CD14-positive monocyte (primary cell): ENCODE measurements around the gene CPN1. TPM values are rescaled to one million over a fixed set of nuclear protein-coding genes. Genes with fewer than 3 reads are reported as not detected.

Experiments
- DNase-seq, 3 donors: peaks; one replicate each; pipeline ENCODE4 v3.0.0-alpha.2; 2011 to 2022
- H2AFZ ChIP-seq: 2 replicates; pipeline ENCODE4 v1.6.0; 2012; ENCODE audit warnings: mild to moderate bottlenecking, low read depth, low read length, inconsistent platforms; ENCODE audit not compliant: insufficient read depth, poor library complexity, severe bottlenecking
- H3K27ac ChIP-seq, 2 donors: 1 replicate in 1 of 2; 2 replicates in 1 of 2; pipeline ENCODE4 v1.5.1; 2012 to 2013; ENCODE audit warnings: low read length in 2 of 2, control low read depth in 1 of 2, inconsistent platforms in 1 of 2, low read depth in 1 of 2, mild to moderate bottlenecking in 1 of 2
- H3K27me3 ChIP-seq, 2 donors: one replicate each; pipeline versions ENCODE4 v1.6.0 to v1.6.1; 2011 to 2013; ENCODE audit warnings: low read length in 2 of 2; ENCODE audit not compliant: control insufficient read depth in 2 of 2, insufficient read depth in 2 of 2
- H3K36me3 ChIP-seq, 2 donors: replicated peaks in 1 of 2; 1 replicate in 1 of 2; 2 replicates in 1 of 2; pipeline versions ENCODE4 v1.5.1 to v1.6.1; 2012 to 2013; ENCODE audit warnings: low read length in 2 of 2, control low read depth in 1 of 2, inconsistent platforms in 1 of 2, mild to moderate bottlenecking in 1 of 2; ENCODE audit not compliant: insufficient read depth in 2 of 2, control insufficient read depth in 1 of 2
- H3K4me1 ChIP-seq, 2 donors: 1 replicate in 1 of 2; 2 replicates in 1 of 2; pipeline versions ENCODE4 v1.5.1 to v1.6.1; 2012 to 2013; ENCODE audit warnings: low read length in 2 of 2, control low read depth in 1 of 2, inconsistent platforms in 1 of 2, mild to moderate bottlenecking in 1 of 2, moderate library complexity in 1 of 2; ENCODE audit not compliant: insufficient read depth in 2 of 2, control insufficient read depth in 1 of 2
- H3K4me2 ChIP-seq: replicated peaks from 2 replicates; pipeline ENCODE3; 2012; ENCODE audit warnings: low read length, moderate library complexity, mild to moderate bottlenecking; ENCODE audit not compliant: poor library complexity, severe bottlenecking; ENCODE audit errors: extremely low read depth
- H3K4me3 ChIP-seq, 3 experiments: fragments of 200-600 bp in 1 of 3; sonication (generic) in 1 of 3; replicated peaks in 1 of 3; 1 replicate in 2 of 3; 2 replicates in 1 of 3; pipeline ENCODE4 v1.5.1; 2011 to 2013; ENCODE audit warnings: low read length in 3 of 3, mild to moderate bottlenecking in 3 of 3, control low read depth in 2 of 3, low read depth in 2 of 3, inconsistent platforms in 1 of 3, moderate library complexity in 1 of 3
- H3K79me2 ChIP-seq: 2 replicates; pipeline ENCODE4 v1.6.0; 2012; ENCODE audit warnings: mild to moderate bottlenecking, control low read depth, inconsistent platforms, low read length, moderate library complexity; ENCODE audit not compliant: insufficient read depth
- H3K9ac ChIP-seq: 2 replicates; pipeline ENCODE4 v1.6.0; 2017; ENCODE audit warnings: low read length, mild to moderate bottlenecking; ENCODE audit not compliant: insufficient read depth, poor library complexity, severe bottlenecking
- H3K9me3 ChIP-seq, 2 donors: replicated peaks in 1 of 2; 1 replicate in 1 of 2; 2 replicates in 1 of 2; pipeline versions ENCODE4 v1.5.1 to v1.6.1; 2012 to 2013; ENCODE audit warnings: low read length in 2 of 2, control low read depth in 1 of 2; ENCODE audit not compliant: control insufficient read depth in 1 of 2, insufficient read depth in 1 of 2
- H4K20me1 ChIP-seq: 2 replicates; pipeline ENCODE4 v1.6.0; 2012; ENCODE audit warnings: mild to moderate bottlenecking, low read length, control low read depth, moderate library complexity; ENCODE audit not compliant: insufficient read depth
- H3K27ac Mint-ChIP-seq, 7 donors: one replicate each; pipeline ENCODE4 v1.8.0; 2020; ENCODE audit warnings: mild to moderate bottlenecking in 7 of 7, mixed read lengths in 7 of 7, moderate library complexity in 6 of 7, inconsistent platforms in 2 of 7
- H3K27me3 Mint-ChIP-seq, 3 donors: one replicate each; pipeline ENCODE4 v1.8.0; 2021 to 2022; ENCODE audit warnings: low read depth in 3 of 3, mild to moderate bottlenecking in 3 of 3, mixed read lengths in 3 of 3, moderate library complexity in 3 of 3, inconsistent platforms in 1 of 3
- H3K36me3 Mint-ChIP-seq, 2 donors: one replicate each; pipeline ENCODE4 v1.8.0; 2020; ENCODE audit warnings: mixed read lengths in 2 of 2, inconsistent platforms in 1 of 2, mild to moderate bottlenecking in 1 of 2
- H3K4me1 Mint-ChIP-seq: one replicate; pipeline ENCODE4 v1.8.0; 2020; ENCODE audit warnings: mild to moderate bottlenecking, mixed read lengths
- H3K4me3 Mint-ChIP-seq, 2 donors: one replicate each; pipeline ENCODE4 v1.8.0; 2020; ENCODE audit warnings: mild to moderate bottlenecking in 2 of 2, mixed read lengths in 2 of 2, moderate library complexity in 1 of 2
- H3K9me3 Mint-ChIP-seq, 7 donors: one replicate each; pipeline ENCODE4 v1.8.0; 2020 to 2022; ENCODE audit warnings: mixed read lengths in 7 of 7, mild to moderate bottlenecking in 6 of 7, moderate library complexity in 6 of 7, inconsistent platforms in 2 of 7
- CTCF ChIP-seq: fragments of 200-600 bp; IDR thresholded peaks from one replicate; pipeline ENCODE4 v1.8.0; 2022; ENCODE audit warnings: antibody characterized with exemption, mild to moderate bottlenecking
- WGBS: methylation state at CpG from one replicate; pipeline ENCODE4 v1.1.5; 2013; ENCODE audit warnings: missing lambda C conversion rate; ENCODE audit not compliant: insufficient coverage; 5-methylcytosine and 5-hydroxymethylcytosine counted together
- intact Hi-C, 2 donors: fragments of 100-400 bp; cut with micrococcal nuclease; formaldehyde crosslinking; loops; one replicate each; pipeline versions ENCODE4 v1.15.0 to v1.15.1; 2023
- polyA plus RNA-seq, 3 donors: library from polyadenylated mRNA; depleted of rRNA in 1 of 3; unstranded in 2 of 3; stranded (reverse) in 1 of 3; fragments of 300-500 nt in 2 of 3; fragments of >200 nt in 1 of 3; fragmentation: Illumina TruSeq in 2 of 3; gene quantifications; 1 replicate in 2 of 3; 2 replicates in 1 of 3; pipeline ENCODE4 v1.2.3, GENCODE V29; 2012 to 2021

Gene CPN1
- polyA plus RNA-seq, 3 donors, result not detected

GRCh38 chr10:100007231-100008141, 74.2 kb downstream of the CPN1 start:
- H3K9me3 Mint-ChIP-seq, result peaks cover 0 to 4% (median 0%) of the 10 kb centered on the region in 7 donors
- no peak overlapping the region for H3K4me2 ChIP-seq
- peaks cover 26 to 41% of the 10 kb centered on the region in 2 donors for H3K4me1 ChIP-seq
- H4K20me1 ChIP-seq, result peaks cover 13% of the 10 kb centered on the region
- H3K79me2 ChIP-seq, result peaks cover 49% of the 10 kb centered on the region
- no CpG with 5 or more reads among the region's 10 CpGs for WGBS
- H2AFZ ChIP-seq, result no peak overlapping the region
- no peak overlapping the region for H3K9ac ChIP-seq
- no peak for TF ChIP-seq CTCF
- intact Hi-C loops, result loop anchor here in 1 of 2 donors (2.0 to 5.0 kb wide), 3 partner anchors 13 to 90 kb away; no protein-coding TSS in a partner anchor
- no peaks in the 10 kb centered on the region for H3K36me3 ChIP-seq
- H3K4me1 Mint-ChIP-seq, result peaks cover 45% of the 10 kb centered on the region
- peak overlapping the region in 1 of 2 donors; percentile 70 for H3K4me3 Mint-ChIP-seq
- peaks cover 8 to 19% (median 17%) of the 10 kb centered on the region in 3 donors for H3K27me3 Mint-ChIP-seq
- H3K27ac Mint-ChIP-seq, result peak overlapping the region in 6 of 7 donors; percentile 50 to 96 (median 92)
- peaks cover 4 to 10% of the 10 kb centered on the region in 2 donors for H3K36me3 Mint-ChIP-seq
- H3K9me3 ChIP-seq, result no peaks in the 10 kb centered on the region
- no peaks in the 10 kb centered on the region for H3K27me3 ChIP-seq
- DNase-seq, result no peak
- H3K27ac ChIP-seq, result no peak overlapping the region
- no peak overlapping the region for H3K4me3 ChIP-seq

GRCh38 chr10:100006243-100006886, 75.3 kb downstream of the CPN1 start:
- H3K4me1 Mint-ChIP-seq, result peaks cover 45% of the 10 kb centered on the region
- H3K4me1 ChIP-seq, result peaks cover 26 to 41% of the 10 kb centered on the region in 2 donors
- no peak overlapping the region for H3K4me3 Mint-ChIP-seq
- peak overlapping the region; percentile 20 for H3K4me2 ChIP-seq
- no peaks in the 10 kb centered on the region for H3K27me3 ChIP-seq
- H3K4me3 ChIP-seq, result peak overlapping the region in 1 of 3 experiments; percentile 16
- H3K27ac ChIP-seq, result peak overlapping the region; percentile 28 to 83
- H3K79me2 ChIP-seq, result peaks cover 53% of the 10 kb centered on the region
- intact Hi-C loops, result loop anchor here in 1 of 2 donors (5.0 kb wide), 2 partner anchors 34 to 89 kb away; no protein-coding TSS in a partner anchor
- peaks cover 0 to 3% (median 0%) of the 10 kb centered on the region in 7 donors for H3K9me3 Mint-ChIP-seq
- WGBS, result 49% methylated on average over 2 of the region's 4 CpGs
- H4K20me1 ChIP-seq, result peaks cover 13% of the 10 kb centered on the region
- no peaks in the 10 kb centered on the region for H3K36me3 ChIP-seq
- peak; percentile 80 to 92 (median 90) for DNase-seq
- peaks cover 4 to 10% of the 10 kb centered on the region in 2 donors for H3K36me3 Mint-ChIP-seq
- peaks cover 6 to 13% (median 12%) of the 10 kb centered on the region in 3 donors for H3K27me3 Mint-ChIP-seq
- no peak overlapping the region for H2AFZ ChIP-seq
- H3K9ac ChIP-seq, result no peak overlapping the region
- H3K9me3 ChIP-seq, result no peaks in the 10 kb centered on the region
- no peak for TF ChIP-seq CTCF
- peak overlapping the region; percentile 77 to 96 (median 92) for H3K27ac Mint-ChIP-seq
